ENCODE data around the gene NADK2.

GRCh38 chr5:36270175-36270574 lies 28.4 kb upstream of the NADK2 start:
- no peak for TF ChIP-seq CTCF (IDR thresholded peaks at IDR 0.05; ENCODE audit: low read depth, low read length)
- TF ChIP-seq EZH2phosphoT487 (IDR thresholded peaks at IDR 0.05; ENCODE audit: low read depth) = no peak

All from OCI-LY3 (cell line).